ENCODE measurements around the gene CYB5A.

DNA sequence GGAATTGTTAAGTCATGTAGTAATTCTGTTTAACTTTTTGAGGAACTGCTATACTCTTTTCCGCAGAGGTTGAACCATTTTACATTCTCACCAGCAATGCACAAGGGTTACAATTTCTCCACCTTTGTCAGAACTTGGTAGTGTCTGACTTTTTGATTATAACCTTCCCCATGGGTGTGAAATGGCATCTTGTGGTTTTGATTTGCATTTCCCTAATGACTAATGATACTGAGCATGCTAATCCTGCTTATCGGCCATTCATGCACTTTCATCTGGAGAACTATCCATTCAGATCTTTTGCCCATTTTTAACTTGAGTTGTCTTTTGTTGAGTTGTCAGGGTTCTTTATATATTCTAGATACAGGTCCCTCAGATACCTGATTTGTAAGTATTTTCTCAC lies 47.2 kb downstream of the CYB5A start:
- no peak for TF ChIP-seq ZFX (IDR thresholded peaks at IDR 0.05)
- TF ChIP-seq, protein P1, sequence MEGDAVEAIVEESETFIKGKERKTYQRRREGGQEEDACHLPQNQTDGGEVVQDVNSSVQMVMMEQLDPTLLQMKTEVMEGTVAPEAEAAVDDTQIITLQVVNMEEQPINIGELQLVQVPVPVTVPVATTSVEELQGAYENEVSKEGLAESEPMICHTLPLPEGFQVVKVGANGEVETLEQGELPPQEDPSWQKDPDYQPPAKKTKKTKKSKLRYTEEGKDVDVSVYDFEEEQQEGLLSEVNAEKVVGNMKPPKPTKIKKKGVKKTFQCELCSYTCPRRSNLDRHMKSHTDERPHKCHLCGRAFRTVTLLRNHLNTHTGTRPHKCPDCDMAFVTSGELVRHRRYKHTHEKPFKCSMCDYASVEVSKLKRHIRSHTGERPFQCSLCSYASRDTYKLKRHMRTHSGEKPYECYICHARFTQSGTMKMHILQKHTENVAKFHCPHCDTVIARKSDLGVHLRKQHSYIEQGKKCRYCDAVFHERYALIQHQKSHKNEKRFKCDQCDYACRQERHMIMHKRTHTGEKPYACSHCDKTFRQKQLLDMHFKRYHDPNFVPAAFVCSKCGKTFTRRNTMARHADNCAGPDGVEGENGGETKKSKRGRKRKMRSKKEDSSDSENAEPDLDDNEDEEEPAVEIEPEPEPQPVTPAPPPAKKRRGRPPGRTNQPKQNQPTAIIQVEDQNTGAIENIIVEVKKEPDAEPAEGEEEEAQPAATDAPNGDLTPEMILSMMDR (conservative IDR thresholded peaks at IDR 0.05): no peak
